Measurements from ENCODE around the gene BCL2L2.

Gene BCL2L2

GRCh38 chr14:23307687-23308644, 1.3 kb downstream of the BCL2L2 start:
- Mint-ChIP-seq H3K27ac (peak overlapping the region; percentile 81), H3K27me3 (ENCODE audit: low read depth) (peaks cover 8% of the 10 kb centered on the region), H3K4me1 (ENCODE audit: low read depth) (peaks cover 21% of the 10 kb centered on the region), H3K4me3 (peak overlapping the region; percentile 77), H3K36me3 (ENCODE audit: low read depth) (no peaks in the 10 kb centered on the region), H3K9me3 (no peaks in the 10 kb centered on the region)
- no peak for DNase-seq (ENCODE audit: low spot score)

GRCh38 chr14:23308721-23309445, 2.2 kb downstream of the BCL2L2 start:
- peaks cover 8% of the 10 kb centered on the region for H3K27me3 Mint-ChIP-seq (ENCODE audit: low read depth)
- H3K27ac Mint-ChIP-seq: no peak overlapping the region
- no peaks in the 10 kb centered on the region for H3K36me3 Mint-ChIP-seq (ENCODE audit: low read depth)

GRCh38 chr14:23310546-23310945, 3.9 kb downstream of the BCL2L2 start:
- Mint-ChIP-seq H3K27ac (no peak overlapping the region), H3K36me3 (ENCODE audit: low read depth) (no peaks in the 10 kb centered on the region), H3K9me3 (no peaks in the 10 kb centered on the region), H3K4me3 (no peak overlapping the region), H3K27me3 (ENCODE audit: low read depth) (peaks cover 5% of the 10 kb centered on the region), H3K4me1 (ENCODE audit: low read depth) (peaks cover 18% of the 10 kb centered on the region)
- no peak for DNase-seq (ENCODE audit: low spot score)

More at GRCh38 chr14:23308721-23309445, 2.2 kb downstream of the BCL2L2 start:
- DNase-seq (ENCODE audit: low spot score): no peak
- Mint-ChIP-seq H3K9me3 (no peaks in the 10 kb centered on the region), H3K4me1 (ENCODE audit: low read depth) (peaks cover 19% of the 10 kb centered on the region), H3K4me3 (no peak overlapping the region)

- no peak overlapping the region for H3K4me3 Mint-ChIP-seq
- H3K27ac Mint-ChIP-seq: no peak overlapping the region
- H3K36me3 Mint-ChIP-seq (ENCODE audit: low read depth): peaks cover 7% of the 10 kb centered on the region
- peaks cover 8% of the 10 kb centered on the region for H3K4me1 Mint-ChIP-seq (ENCODE audit: low read depth)
- DNase-seq (ENCODE audit: low spot score): no peak
- H3K9me3 Mint-ChIP-seq: peaks cover 11% of the 10 kb centered on the region
- H3K27me3 Mint-ChIP-seq (ENCODE audit: low read depth): peaks cover 2% of the 10 kb centered on the region
Observed at GRCh38 chr14:23316300-23316699, 9.7 kb downstream of the BCL2L2 start.

- Mint-ChIP-seq H3K9me3 (peaks cover 11% of the 10 kb centered on the region), H3K27me3 (ENCODE audit: low read depth) (no peaks in the 10 kb centered on the region), H3K4me1 (ENCODE audit: low read depth) (peaks cover 21% of the 10 kb centered on the region), H3K27ac (peak overlapping the region; percentile 92), H3K36me3 (ENCODE audit: low read depth) (peaks cover 35% of the 10 kb centered on the region), H3K4me3 (peak overlapping the region; percentile 82)
- no peak for DNase-seq (ENCODE audit: low spot score)
Observed at GRCh38 chr14:23319746-23320583, 13.3 kb downstream of the BCL2L2 start.

GRCh38 chr14:23320584-23321571, 14.2 kb downstream of the BCL2L2 start, which contains the start of gene PABPN1:
TSS of gene PABPN1 (plus strand) at chr14:23321457. CDS start at chr14:23321470, 13 bp downstream.
- H3K27ac Mint-ChIP-seq: peak within 1 kb of the TSS; percentile 92
- peaks cover 40% of the 10 kb centered on the region for H3K36me3 Mint-ChIP-seq (ENCODE audit: low read depth)

GRCh38 chr14:23321572-23322547, 15.2 kb downstream of the BCL2L2 start:
- Mint-ChIP-seq H3K27me3 (ENCODE audit: low read depth) (no peaks in the 10 kb centered on the region), H3K36me3 (ENCODE audit: low read depth) (peaks cover 44% of the 10 kb centered on the region), H3K27ac (peak overlapping the region; percentile 89), H3K4me1 (ENCODE audit: low read depth) (peaks cover 21% of the 10 kb centered on the region), H3K9me3 (peaks cover 11% of the 10 kb centered on the region), H3K4me3 (peak overlapping the region; percentile 88)
- peak; percentile 72 for DNase-seq (ENCODE audit: low spot score)

More at GRCh38 chr14:23320584-23321571, 14.2 kb downstream of the BCL2L2 start, which contains the start of gene PABPN1:
- Mint-ChIP-seq H3K9me3 (peaks cover 11% of the 10 kb centered on the region), H3K4me1 (ENCODE audit: low read depth) (peaks cover 21% of the 10 kb centered on the region), H3K4me3 (peak within 1 kb of the TSS; percentile 88), H3K27me3 (ENCODE audit: low read depth) (no peaks in the 10 kb centered on the region)
- DNase-seq (ENCODE audit: low spot score): peak; percentile 98

- Mint-ChIP-seq H3K4me3 (peak overlapping the region; percentile 88), H3K4me1 (ENCODE audit: low read depth) (peaks cover 22% of the 10 kb centered on the region), H3K36me3 (ENCODE audit: low read depth) (peaks cover 44% of the 10 kb centered on the region), H3K27ac (peak overlapping the region; percentile 89), H3K9me3 (peaks cover 11% of the 10 kb centered on the region), H3K27me3 (ENCODE audit: low read depth) (no peaks in the 10 kb centered on the region)
- DNase-seq (ENCODE audit: low spot score): no peak
Observed at GRCh38 chr14:23322568-23323517, 16.2 kb downstream of the BCL2L2 start.

- peaks cover 25% of the 10 kb centered on the region for H3K4me1 Mint-ChIP-seq (ENCODE audit: low read depth)
- no peak overlapping the region for H3K27ac Mint-ChIP-seq
- peaks cover 11% of the 10 kb centered on the region for H3K9me3 Mint-ChIP-seq
- no peaks in the 10 kb centered on the region for H3K27me3 Mint-ChIP-seq (ENCODE audit: low read depth)
- peaks cover 44% of the 10 kb centered on the region for H3K36me3 Mint-ChIP-seq (ENCODE audit: low read depth)
- no peak overlapping the region for H3K4me3 Mint-ChIP-seq
- DNase-seq (ENCODE audit: low spot score): no peak
Observed at GRCh38 chr14:23323838-23324454, 17.3 kb downstream of the BCL2L2 start.

- peaks cover 25% of the 10 kb centered on the region for H3K4me1 Mint-ChIP-seq (ENCODE audit: low read depth)
- DNase-seq (ENCODE audit: low spot score): no peak
- no peak overlapping the region for H3K4me3 Mint-ChIP-seq
- H3K27me3 Mint-ChIP-seq (ENCODE audit: low read depth): no peaks in the 10 kb centered on the region
- H3K27ac Mint-ChIP-seq: no peak overlapping the region
- peaks cover 10% of the 10 kb centered on the region for H3K9me3 Mint-ChIP-seq
- H3K36me3 Mint-ChIP-seq (ENCODE audit: low read depth): peaks cover 43% of the 10 kb centered on the region
Observed at GRCh38 chr14:23324455-23324846, 17.8 kb downstream of the BCL2L2 start.

Measured in T-helper 2 cell treated with Interferon-gamma antibody and Interleukin-4, amounts not matched to agents 5 μg/mL and 100 μg/mL, for 36 hours (primary cell).